Thyroid gland (tissue), 4 donors: ENCODE results near the gene FGD5.

Experiments used
- CTCF ChIP-seq, 6 experiments: fragments of 200-600 bp in 3 of 6; fragments of 450-650 bp in 3 of 6; sonication (generic) in 3 of 6; IDR thresholded peaks; one replicate each; pipeline ENCODE4 v1.5.1; 2016 to 2019; ENCODE audit warnings: antibody characterized with exemption in 6 of 6, mild to moderate bottlenecking in 2 of 6, inconsistent platforms in 1 of 6, moderate library complexity in 1 of 6
- POLR2A ChIP-seq, 2 donors: fragments of 450-650 bp; IDR thresholded peaks; one replicate each; pipeline ENCODE4 v1.6.1; 2017; ENCODE audit warnings: antibody characterized with exemption in 2 of 2, mild to moderate bottlenecking in 2 of 2, moderate library complexity in 1 of 2

GRCh38 chr3:14842277-14842676 lies 23.5 kb downstream of the FGD5 start:
- TF ChIP-seq CTCF (IDR thresholded peaks at IDR 0.05), result no peak
- TF ChIP-seq POLR2A (IDR thresholded peaks at IDR 0.05), result no peak
